DLD1 (cell line): ENCODE results near the gene CYP2W1.

Experiments
- in situ Hi-C: cut with HindIII; loops from 2 replicates; pipeline ENCODE4 v1.10.0; 2017; ENCODE audit warnings: low sequenced_read_pairs

CYP2W1 gene

GRCh38 chr7:964401-965231 lies 18.4 kb upstream of the CYP2W1 start:
- in situ Hi-C loops, result loop anchor here (25.0 kb wide), 1 partner anchor 177 kb away; no protein-coding TSS in a partner anchor

GRCh38 chr7:966291-967069 lies 16.5 kb upstream of the CYP2W1 start:
- in situ Hi-C loops, result loop anchor here (25.0 kb wide), 1 partner anchor 179 kb away; no protein-coding TSS in a partner anchor

DNA sequence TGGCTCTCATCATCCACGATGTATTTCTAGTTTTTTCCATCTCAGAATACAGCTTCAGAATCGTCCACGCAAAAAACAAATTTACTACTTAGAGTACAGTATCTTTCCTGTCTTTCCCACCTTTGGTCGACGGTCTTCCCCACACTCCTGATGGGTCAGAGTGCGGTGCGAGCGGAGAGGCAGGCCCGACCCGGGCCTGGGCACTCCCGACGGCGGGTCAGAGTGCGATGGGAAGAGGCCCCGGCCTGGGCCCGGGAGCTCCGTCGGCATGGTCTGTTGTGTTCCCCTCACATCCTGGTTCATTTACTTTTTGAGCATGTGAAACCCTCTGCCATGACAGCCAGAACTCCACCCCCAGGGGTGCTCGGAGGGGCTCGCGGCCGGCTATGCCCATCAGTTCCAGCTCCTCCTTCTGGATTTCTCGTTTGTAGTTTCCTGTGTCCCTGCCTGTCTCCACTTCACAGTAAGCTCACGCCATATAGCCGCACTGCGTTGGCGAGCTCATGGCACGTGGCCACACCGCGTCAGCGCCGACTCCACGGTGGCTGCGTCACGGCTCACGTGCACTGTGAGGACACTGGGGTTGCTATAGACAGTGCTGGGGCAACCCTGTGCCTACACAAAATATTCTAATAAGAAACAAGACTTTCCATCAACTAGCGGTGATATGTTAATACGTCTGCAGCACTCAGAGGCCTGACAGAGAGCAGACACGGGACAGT lies 15.5 kb upstream of the CYP2W1 start:
- in situ Hi-C loops, result loop anchor here (25.0 kb wide), 1 partner anchor 180 kb away; no protein-coding TSS in a partner anchor

GRCh38 chr7:968205-969105 lies 14.5 kb upstream of the CYP2W1 start:
- in situ Hi-C loops, result loop anchor here (25.0 kb wide), 1 partner anchor 181 kb away; no protein-coding TSS in a partner anchor

- in situ Hi-C loops, result loop anchor here (25.0 kb wide), 1 partner anchor 182 kb away; no protein-coding TSS in a partner anchor
Measured at GRCh38 chr7:969403-969802, 13.6 kb upstream of the CYP2W1 start.

DNA sequence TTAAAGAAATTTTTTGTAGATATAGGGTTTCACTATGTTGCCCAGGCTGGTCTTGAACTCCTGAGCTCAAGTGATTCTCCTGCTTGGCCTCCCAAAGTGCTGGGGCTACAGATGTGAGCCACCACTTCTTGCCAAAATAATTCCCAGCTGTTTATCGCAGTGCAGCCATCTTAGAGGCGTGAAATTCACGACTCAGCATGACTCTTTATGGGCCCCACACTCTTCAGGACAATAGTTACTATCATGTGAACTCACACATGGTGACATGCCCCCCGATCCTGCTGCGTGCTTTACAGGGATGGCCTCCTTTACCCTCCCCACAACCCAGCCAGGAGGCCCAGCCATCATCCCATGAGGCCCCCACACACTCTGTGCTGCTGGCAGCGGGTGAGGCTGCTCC lies 12.2 kb upstream of the CYP2W1 start:
- in situ Hi-C loops, result loop anchor here (25.0 kb wide), 1 partner anchor 183 kb away; no protein-coding TSS in a partner anchor

DNA sequence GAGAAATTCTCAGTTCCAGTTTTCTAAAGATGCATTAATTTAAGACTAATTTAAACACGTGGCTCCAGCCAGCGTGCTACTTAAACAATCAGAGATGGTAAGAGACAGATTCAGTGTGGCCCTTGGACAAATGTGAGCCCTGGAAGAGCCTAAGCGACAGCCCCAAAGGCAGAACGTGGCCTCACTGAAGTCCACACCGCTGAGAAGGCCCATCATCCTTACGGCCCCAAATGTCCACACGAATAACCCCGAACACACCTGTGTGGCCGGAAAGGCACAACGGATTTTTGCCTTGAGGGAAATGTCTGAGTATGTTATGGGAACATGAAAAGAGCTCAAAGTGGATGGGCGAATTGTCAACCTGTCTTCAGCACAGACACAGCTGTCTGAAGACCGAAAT lies 10.9 kb upstream of the CYP2W1 start:
- in situ Hi-C loops, result loop anchor here (25.0 kb wide), 1 partner anchor 185 kb away; no protein-coding TSS in a partner anchor

- in situ Hi-C loops, result loop anchor here (25.0 kb wide), 1 partner anchor 185 kb away; no protein-coding TSS in a partner anchor
Measured at GRCh38 chr7:972676-973309, 10.2 kb upstream of the CYP2W1 start.

- in situ Hi-C loops, result loop anchor here (25.0 kb wide), 1 partner anchor 186 kb away; no protein-coding TSS in a partner anchor
Measured at GRCh38 chr7:973312-973711, 9.7 kb upstream of the CYP2W1 start.

DNA sequence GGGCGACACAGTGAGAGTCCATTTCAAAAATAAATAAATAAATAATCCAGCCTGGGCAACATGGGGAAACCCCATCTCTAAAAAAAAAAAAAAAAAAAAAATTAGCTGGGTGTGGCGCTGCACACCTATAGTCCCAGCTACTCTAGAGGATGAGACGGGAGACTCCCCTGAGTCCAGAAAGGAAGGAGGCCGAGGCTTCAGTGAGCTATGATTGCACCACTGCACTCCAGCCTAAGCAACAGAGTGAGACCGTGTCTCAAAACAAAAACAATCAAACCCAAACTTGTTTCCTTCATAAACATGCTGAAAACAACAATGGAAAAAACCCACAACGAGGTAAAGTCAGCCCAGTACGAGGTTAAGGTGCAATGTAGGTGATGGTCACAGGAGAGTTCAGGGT lies 8.8 kb upstream of the CYP2W1 start:
- in situ Hi-C loops, result loop anchor here (25.0 kb wide), 1 partner anchor 187 kb away; no protein-coding TSS in a partner anchor

DNA sequence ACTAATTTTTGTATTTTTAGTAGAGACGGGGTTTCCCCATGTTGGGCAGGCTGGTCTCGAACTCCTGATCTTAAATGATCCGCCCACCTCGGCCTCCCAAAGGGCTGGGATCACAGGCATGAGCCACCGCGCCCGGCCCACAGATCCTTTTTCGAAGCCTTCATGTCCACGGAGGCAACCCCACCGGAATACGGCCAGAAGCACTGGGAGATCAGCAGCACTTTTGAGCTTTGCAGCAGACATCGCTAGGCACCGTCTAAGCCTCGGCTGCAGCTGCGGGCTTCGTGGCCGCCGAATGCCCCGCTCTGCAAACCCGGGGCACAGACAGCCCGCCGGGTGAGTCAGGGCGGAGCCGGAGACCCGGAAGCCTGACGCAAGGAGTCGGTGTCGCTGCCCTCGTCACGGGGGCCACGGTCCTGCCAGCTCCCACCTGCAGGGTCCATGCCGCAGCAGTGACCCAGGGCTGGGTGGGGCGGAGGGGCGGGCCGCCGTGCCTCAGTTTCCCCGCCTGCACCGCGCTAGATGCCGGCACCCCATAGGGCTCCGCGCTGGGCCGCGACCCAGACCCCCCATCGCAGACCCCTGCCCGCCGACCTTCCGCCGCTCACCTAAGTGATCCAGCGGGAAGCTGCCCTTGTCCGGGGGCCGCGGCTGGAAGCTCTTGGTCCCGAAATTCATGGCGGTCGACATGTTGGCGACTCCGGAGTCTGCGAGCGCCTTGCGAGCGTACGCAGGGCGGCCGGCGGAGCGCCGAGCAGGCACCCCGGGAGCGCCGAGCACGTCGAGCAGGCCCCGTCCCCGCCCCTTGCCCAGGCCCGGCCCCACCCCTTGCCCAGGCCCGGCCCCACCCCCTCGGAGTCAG lies 7.9 kb upstream of the CYP2W1 start, which contains the start of gene COX19:
Gene COX19, minus strand, starts transcription at position 730 of the 862 bp plus-strand sequence. Its CDS starts 40 bp downstream, at position 690.
- in situ Hi-C loops, result loop anchor here (25.0 kb wide), 1 partner anchor 188 kb away; no protein-coding TSS in a partner anchor

DNA sequence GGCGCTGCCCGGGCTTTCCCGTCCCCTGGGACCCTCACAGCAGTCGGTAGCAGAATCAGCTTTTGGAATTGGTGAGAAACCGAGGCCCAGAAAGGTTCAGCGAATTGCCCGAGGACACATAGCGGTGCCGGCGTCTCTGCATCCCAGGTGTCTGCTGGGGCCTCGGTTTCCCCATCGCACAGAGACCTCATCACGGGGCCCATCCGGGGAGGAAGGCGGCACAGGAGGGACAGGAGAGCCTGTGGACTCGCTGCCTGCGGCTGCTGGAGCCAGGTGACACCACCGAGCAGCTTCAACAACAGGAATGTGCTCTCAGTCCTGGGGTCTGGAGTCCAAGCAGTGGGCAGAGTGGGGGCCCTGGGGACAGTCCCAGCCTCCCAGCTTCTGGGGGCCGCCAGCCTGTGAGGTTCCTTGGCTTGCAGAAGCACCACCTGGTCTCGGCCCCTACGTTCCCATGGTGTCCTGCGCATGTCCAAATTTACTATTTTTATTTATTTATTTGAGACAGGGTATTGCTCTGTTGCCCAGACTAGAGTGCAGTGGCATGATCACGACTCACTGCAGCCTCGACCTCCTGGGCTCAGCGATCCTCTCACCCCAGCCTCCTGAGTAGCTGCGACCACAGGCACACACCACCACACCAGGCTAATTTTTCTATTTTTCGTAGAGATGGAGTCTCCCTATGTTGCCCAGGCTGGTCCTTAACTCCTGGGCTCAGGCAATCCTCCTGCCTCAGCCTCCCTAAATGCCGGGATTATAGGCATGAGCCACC lies 7.1 kb upstream of the CYP2W1 start:
- in situ Hi-C loops, result no loop called here

GRCh38 chr7:976901-977325 lies 6.1 kb upstream of the CYP2W1 start:
- in situ Hi-C loops, result no loop called here

- in situ Hi-C loops, result no loop called here
Measured at GRCh38 chr7:977326-978048, 5.5 kb upstream of the CYP2W1 start.

- in situ Hi-C loops, result no loop called here
Measured at GRCh38 chr7:978049-978346, 5.0 kb upstream of the CYP2W1 start.

DNA sequence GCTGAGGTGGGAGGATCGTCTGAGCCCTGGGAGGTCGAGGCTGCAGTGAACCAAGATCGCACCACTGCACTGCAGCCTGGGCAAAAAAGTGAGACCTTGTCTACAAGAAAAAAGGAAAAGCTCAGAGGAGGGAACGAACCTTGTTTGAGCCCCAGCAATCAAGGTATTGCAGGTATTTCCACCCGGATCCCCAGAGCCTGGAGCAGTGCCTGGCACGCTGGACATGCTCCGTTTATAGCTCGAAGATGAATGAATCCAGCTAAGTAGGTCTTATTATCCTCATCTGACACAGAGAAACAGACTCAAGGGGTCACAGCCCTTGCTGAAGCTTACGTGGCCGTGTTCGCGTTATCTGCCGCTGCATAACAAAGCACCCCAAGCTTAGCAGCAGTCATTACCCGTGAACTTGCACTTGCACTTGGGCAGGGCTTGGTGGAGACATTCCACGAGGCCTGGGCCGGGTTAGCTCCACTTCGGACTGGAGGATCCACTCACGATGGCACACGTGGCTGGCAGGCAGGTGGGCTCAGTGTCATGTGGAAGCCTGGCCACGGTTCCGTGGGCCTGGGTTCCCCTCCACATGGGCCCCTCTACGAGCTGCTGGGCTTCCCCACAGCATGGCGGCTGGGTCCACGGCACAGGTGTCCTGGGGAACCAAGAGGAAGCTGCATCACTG lies 4.4 kb upstream of the CYP2W1 start:
- in situ Hi-C loops, result no loop called here
